Measurements from ENCODE around the gene CCSER1.

GRCh38 chr4:91222014-91222413, 1094.8 kb downstream of the CCSER1 start:
- TF ChIP-seq POLR2A (IDR thresholded peaks at IDR 0.05) (no peak), POLR2AphosphoS5 (IDR thresholded peaks at IDR 0.05) (no peak), CTCF (IDR thresholded peaks at IDR 0.05) (no peak), EP300 (IDR thresholded peaks at IDR 0.05) (no peak)

Measured in upper lobe of left lung (tissue), 4 donors.